OCI-LY1 (cell line): ENCODE results near the gene NT5C3A.

Experiments
- EZH2 ChIP-seq: fragments of 200-600 bp; sonication (generic), shearing (Covaris generic); IDR thresholded peaks from 2 replicates; pipeline ENCODE4 v1.8.0; 2017; ENCODE audit warnings: borderline replicate concordance, mixed run types, mild to moderate bottlenecking, antibody characterized with exemption, low read length, moderate library complexity, mixed read lengths
- TF ChIP-seq, protein P1 (sequence below): fragments of 200-600 bp; sonication (generic), shearing (Covaris generic); IDR thresholded peaks from 2 replicates; pipeline ENCODE4 v1.5.1; 2017; ENCODE audit warnings: mild to moderate bottlenecking, antibody characterized with exemption, low read length, moderate library complexity, mixed read lengths

DNA sequence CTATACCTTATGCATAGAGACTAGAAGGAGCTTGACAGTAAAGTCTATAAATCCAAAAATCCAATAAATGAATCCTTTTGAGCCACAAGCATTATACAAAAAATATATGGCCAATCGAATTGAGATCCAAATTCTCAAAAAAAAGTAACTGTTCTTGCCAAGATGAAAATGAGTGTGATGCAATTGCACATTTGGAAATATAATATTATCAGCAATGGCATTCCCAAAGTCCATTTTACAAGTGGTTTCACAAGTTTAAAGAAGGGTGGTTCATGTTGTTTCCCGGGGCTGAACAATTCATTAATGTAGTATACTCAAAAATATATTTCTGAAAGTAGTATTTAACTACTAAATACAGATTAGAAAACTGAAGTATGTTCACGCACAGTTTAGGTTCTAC lies 39.3 kb upstream of the NT5C3A start:
- TF ChIP-seq, protein P1, sequence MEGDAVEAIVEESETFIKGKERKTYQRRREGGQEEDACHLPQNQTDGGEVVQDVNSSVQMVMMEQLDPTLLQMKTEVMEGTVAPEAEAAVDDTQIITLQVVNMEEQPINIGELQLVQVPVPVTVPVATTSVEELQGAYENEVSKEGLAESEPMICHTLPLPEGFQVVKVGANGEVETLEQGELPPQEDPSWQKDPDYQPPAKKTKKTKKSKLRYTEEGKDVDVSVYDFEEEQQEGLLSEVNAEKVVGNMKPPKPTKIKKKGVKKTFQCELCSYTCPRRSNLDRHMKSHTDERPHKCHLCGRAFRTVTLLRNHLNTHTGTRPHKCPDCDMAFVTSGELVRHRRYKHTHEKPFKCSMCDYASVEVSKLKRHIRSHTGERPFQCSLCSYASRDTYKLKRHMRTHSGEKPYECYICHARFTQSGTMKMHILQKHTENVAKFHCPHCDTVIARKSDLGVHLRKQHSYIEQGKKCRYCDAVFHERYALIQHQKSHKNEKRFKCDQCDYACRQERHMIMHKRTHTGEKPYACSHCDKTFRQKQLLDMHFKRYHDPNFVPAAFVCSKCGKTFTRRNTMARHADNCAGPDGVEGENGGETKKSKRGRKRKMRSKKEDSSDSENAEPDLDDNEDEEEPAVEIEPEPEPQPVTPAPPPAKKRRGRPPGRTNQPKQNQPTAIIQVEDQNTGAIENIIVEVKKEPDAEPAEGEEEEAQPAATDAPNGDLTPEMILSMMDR, result no peak
- TF ChIP-seq EZH2, result no peak
